Stimulated activated CD4-positive, alpha-beta T cell treated with anti-CD3 and anti-CD28 coated beads, Interleukin-2, amount 100 ng/mL, for 48 hours (primary cell): Measurements from ENCODE around the gene FGD2.
"Not testable (repeated sequence)": the region's sequence is repeated elsewhere in the genome, so short reads cannot be mapped to it uniquely, and the experiment has no call there.

ENCODE experiments used
- DNase-seq, 2 donors: peaks; one replicate each; pipeline ENCODE4 v3.0.0-alpha.2; 2020

Gene FGD2

GRCh38 chr6:37043091-37043490 is 37.6 kb downstream of the FGD2 start:
- not testable (repeated sequence) for DNase-seq

GRCh38 chr6:37047346-37047688 is 41.9 kb downstream of the FGD2 start:
- no peak for DNase-seq

- no peak for DNase-seq
Measured at GRCh38 chr6:37047689-37048402, 42.4 kb downstream of the FGD2 start.

- no peak for DNase-seq
Measured at GRCh38 chr6:37048403-37048850, 43.0 kb downstream of the FGD2 start.

GRCh38 chr6:37048851-37049757 is 43.6 kb downstream of the FGD2 start:
- peak; percentile 50 to 56 for DNase-seq

- no peak for DNase-seq
Measured at GRCh38 chr6:37049758-37050044, 44.2 kb downstream of the FGD2 start.

GRCh38 chr6:37050045-37050853 is 44.8 kb downstream of the FGD2 start:
- DNase-seq: peak; percentile 45 to 56

- no peak for DNase-seq
Measured at GRCh38 chr6:37050854-37051137, 45.3 kb downstream of the FGD2 start.

GRCh38 chr6:37051138-37052026 is 45.9 kb downstream of the FGD2 start:
- DNase-seq: peak; percentile 84 to 87

- DNase-seq: no peak
Measured at GRCh38 chr6:37052027-37052628, 46.7 kb downstream of the FGD2 start.

GRCh38 chr6:37053683-37054082 is 48.2 kb downstream of the FGD2 start:
- no peak for DNase-seq

GRCh38 chr6:37054171-37054570 is 48.7 kb downstream of the FGD2 start:
- DNase-seq: no peak

GRCh38 chr6:37054580-37054979 is 49.1 kb downstream of the FGD2 start:
- DNase-seq: no peak

- DNase-seq: no peak
Measured at GRCh38 chr6:37056112-37056403, 50.6 kb downstream of the FGD2 start.

GRCh38 chr6:37056439-37057127 is 51.1 kb downstream of the FGD2 start:
- DNase-seq: no peak

- no peak for DNase-seq
Measured at GRCh38 chr6:37057128-37057471, 51.6 kb downstream of the FGD2 start.

- no peak for DNase-seq
Measured at GRCh38 chr6:37057678-37058077, 52.2 kb downstream of the FGD2 start.

GRCh38 chr6:37058084-37058586 is 52.7 kb downstream of the FGD2 start:
- no peak for DNase-seq

- DNase-seq: not testable (repeated sequence)
Measured at GRCh38 chr6:37058984-37059343, 53.5 kb downstream of the FGD2 start.

GRCh38 chr6:37059344-37060194 is 54.1 kb downstream of the FGD2 start:
- DNase-seq: no peak

- no peak for DNase-seq
Measured at GRCh38 chr6:37060195-37060559, 54.7 kb downstream of the FGD2 start.
